ENCODE data around the gene SSH3.

GRCh38 chr11:67308031-67308866, 4.9 kb downstream of the SSH3 start:
- TF ChIP-seq POLR2AphosphoS5 (IDR thresholded peaks at IDR 0.05) (no peak), POLR2A (IDR thresholded peaks at IDR 0.05; ENCODE audit: low read depth) (no peak), CTCF (IDR thresholded peaks at IDR 0.05) (no peak), EP300 (IDR thresholded peaks at IDR 0.05) (no peak)
